GM23338 (cell line): ENCODE data around the gene GASK1B. TPM values are rescaled to one million over a fixed set of nuclear protein-coding genes. Genes with fewer than 3 reads are reported as not detected.

Experiments used
- ATAC-seq: fragments of 200-7000 bp; cut with Tn5 transposase; 3 replicates; pipeline ENCODE4 v1.9.1; 2020
- DNase-seq: peaks from one replicate; pipeline ENCODE4 v3.0.0-alpha.2; 2015; ENCODE audit warnings: low spot score
- H2AFZ ChIP-seq: fragments of 200-600 bp; sonication (generic); 2 replicates; pipeline ENCODE4 v1.8.0; 2016; ENCODE audit warnings: antibody characterized with exemption, mild to moderate bottlenecking, moderate library complexity
- H3F3A ChIP-seq: fragments of 200-600 bp; sonication (generic); replicated peaks from 2 replicates; pipeline ENCODE4 v1.8.0; 2017; ENCODE audit warnings: antibody characterized with exemption, mixed run types, low read depth
- H3K27ac ChIP-seq: fragments of 200-600 bp; sonication (generic); 2 replicates; pipeline ENCODE4 v1.6.1; 2016; ENCODE audit warnings: low read depth
- H3K27me3 ChIP-seq: fragments of 200-600 bp; sonication (generic); 2 replicates; pipeline ENCODE4 v1.8.0; 2016; ENCODE audit warnings: mild to moderate bottlenecking, mixed run types, moderate library complexity; ENCODE audit not compliant: insufficient read depth
- H3K36me3 ChIP-seq: fragments of 200-600 bp; sonication (generic); 2 replicates; pipeline ENCODE4 v1.8.0; 2016; ENCODE audit warnings: mild to moderate bottlenecking; ENCODE audit not compliant: insufficient read depth
- H3K4me1 ChIP-seq: fragments of 200-600 bp; sonication (generic); 2 replicates; pipeline ENCODE4 v1.8.0; 2016; ENCODE audit warnings: mild to moderate bottlenecking, moderate library complexity; ENCODE audit not compliant: insufficient read depth
- H3K4me2 ChIP-seq: fragments of 200-600 bp; sonication (generic); 2 replicates; pipeline ENCODE4 v1.7.1; 2017; ENCODE audit warnings: mixed run types
- H3K4me3 ChIP-seq: fragments of 200-600 bp; sonication (generic); 2 replicates; pipeline ENCODE4 v1.6.1; 2016; ENCODE audit warnings: mixed run types
- H3K79me2 ChIP-seq: fragments of 200-600 bp; sonication (generic); replicated peaks from 2 replicates; pipeline ENCODE4 v1.8.0; 2017; ENCODE audit warnings: mild to moderate bottlenecking; ENCODE audit not compliant: insufficient read depth
- H3K9me2 ChIP-seq: fragments of 200-600 bp; sonication (generic); 2 replicates; pipeline ENCODE4 v1.8.0; 2017; ENCODE audit not compliant: insufficient read depth
- H4K20me1 ChIP-seq: fragments of 200-600 bp; sonication (generic); replicated peaks from 2 replicates; pipeline ENCODE4 v1.8.0; 2017; ENCODE audit warnings: mild to moderate bottlenecking; ENCODE audit not compliant: insufficient read depth
- H3K27ac Mint-ChIP-seq: 2 replicates; pipeline ENCODE4 v1.8.0; 2020; ENCODE audit warnings: inconsistent platforms, mild to moderate bottlenecking, moderate library complexity, mixed read lengths
- H3K27me3 Mint-ChIP-seq: 3 replicates; pipeline ENCODE4 v1.8.0; 2022; ENCODE audit warnings: low read depth, mild to moderate bottlenecking, moderate library complexity, mixed read lengths, inconsistent platforms; ENCODE audit not compliant: insufficient read depth, poor library complexity
- H3K36me3 Mint-ChIP-seq: 3 replicates; pipeline ENCODE4 v1.8.0; 2021; ENCODE audit warnings: low read depth, mild to moderate bottlenecking, inconsistent platforms, moderate library complexity, mixed read lengths
- H3K4me1 Mint-ChIP-seq: 3 replicates; pipeline ENCODE4 v1.8.0; 2020; ENCODE audit warnings: mild to moderate bottlenecking, inconsistent platforms, mixed read lengths
- H3K4me3 Mint-ChIP-seq: 3 replicates; pipeline ENCODE4 v1.8.0; 2021; ENCODE audit warnings: moderate library complexity, mild to moderate bottlenecking, inconsistent platforms, mixed read lengths
- H3K9me3 Mint-ChIP-seq: 3 replicates; pipeline ENCODE4 v1.8.0; 2020; ENCODE audit warnings: moderate library complexity, mild to moderate bottlenecking, inconsistent platforms, mixed read lengths
- CTCF ChIP-seq, 2 experiments: fragments of 200-600 bp in 1 of 2; sonication (generic) in 1 of 2; conservative IDR thresholded peaks; 2 replicates each; pipeline versions ENCODE4 v1.5.1 to v1.6.1; 2016 to 2017; ENCODE audit warnings: antibody characterized with exemption in 2 of 2, low read depth in 2 of 2, mild to moderate bottlenecking in 2 of 2, moderate library complexity in 1 of 2
- ETS1 ChIP-seq: IDR thresholded peaks from 2 replicates; pipeline ENCODE4 v1.6.1; 2016; ENCODE audit warnings: antibody characterized with exemption
- EZH2phosphoT487 ChIP-seq: fragments of 200-600 bp; sonication (generic); IDR thresholded peaks from one replicate; pipeline ENCODE4 v1.8.1; 2018; ENCODE audit warnings: antibody characterized with exemption; ENCODE audit not compliant: unreplicated experiment
- JUNB ChIP-seq: IDR thresholded peaks from one replicate; pipeline ENCODE4 v1.6.1; 2016; ENCODE audit warnings: antibody characterized with exemption; ENCODE audit not compliant: unreplicated experiment
- STAT1 ChIP-seq: IDR thresholded peaks from one replicate; pipeline ENCODE4 v1.6.1; 2016; ENCODE audit warnings: antibody characterized with exemption; ENCODE audit not compliant: unreplicated experiment
- ZNF114 ChIP-seq: fragments of 250-450 bp; sonication (Bioruptor Pico); IDR thresholded peaks from 2 replicates; pipeline ENCODE4 v1.5.0; 2020; ENCODE audit warnings: mild to moderate bottlenecking, moderate library complexity
- ZNF462 ChIP-seq: fragments of 250-450 bp; sonication (Bioruptor Pico); IDR thresholded peaks from 2 replicates; pipeline ENCODE4 v1.5.0; 2020; ENCODE audit warnings: mild to moderate bottlenecking, moderate library complexity
- polyA plus RNA-seq: library from polyadenylated mRNA; unstranded; fragments of >200 nt; fragmentation: Nextera tagmentation; extraction: Ambion mirVana; gene quantifications from 2 replicates; pipeline ENCODE4 v1.2.1, GENCODE V29; 2016
- total RNA-seq: library from RNA; depleted of rRNA; stranded (reverse); fragments of >200 nt; shearing (Covaris generic); gene quantifications from 2 replicates; pipeline ENCODE4 v1.2.3, GENCODE V29; 2014
- TF ChIP-seq, protein P1 (sequence below): IDR thresholded peaks from one replicate; pipeline ENCODE4 v1.6.1; 2018; ENCODE audit warnings: antibody characterized with exemption; ENCODE audit not compliant: unreplicated experiment

Gene GASK1B
- total and polyA plus RNA-seq, 2 experiments from 2014 or later: not detected

DNA sequence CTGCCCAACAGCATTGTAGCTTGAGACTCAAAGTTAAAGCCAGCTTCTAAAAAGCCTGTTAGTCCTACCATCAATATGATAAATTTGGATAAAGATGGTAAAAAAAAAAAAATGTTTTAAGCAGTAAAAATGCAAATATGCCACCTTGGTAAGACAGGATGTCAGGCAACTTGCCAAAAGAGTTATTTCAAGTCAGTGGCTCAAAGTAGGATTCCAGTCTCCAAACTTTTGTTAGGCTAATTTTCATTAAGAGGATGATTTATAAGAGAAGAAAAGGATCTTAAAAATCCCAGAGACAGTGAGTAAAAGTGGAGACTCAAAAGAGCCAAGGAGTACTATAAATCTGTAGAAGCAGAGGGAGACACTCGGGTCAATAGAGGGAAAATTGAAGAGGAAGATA is 47.5 kb downstream of the GASK1B start:
- Histone ChIP-seq H3K79me2 (no peaks in the 10 kb centered on the region), H3K4me3 (no peak overlapping the region), H3K9me2 (no peaks in the 10 kb centered on the region), H4K20me1 (no peaks in the 10 kb centered on the region), H2AFZ (no peak overlapping the region), H3F3A (no peaks in the 10 kb centered on the region), H3K27me3 (no peaks in the 10 kb centered on the region), H3K36me3 (no peaks in the 10 kb centered on the region), H3K4me1 (peaks cover 6% of the 10 kb centered on the region; the same call in 1 of the 2 replicates), H3K4me2 (peak overlapping the region; percentile 50), H3K27ac (no peak overlapping the region)
- Mint-ChIP-seq H3K4me1 (peaks cover 10% of the 10 kb centered on the region), H3K36me3 (no peaks in the 10 kb centered on the region), H3K27me3 (no peaks in the 10 kb centered on the region), H3K9me3 (no peaks in the 10 kb centered on the region), H3K27ac (peak overlapping the region; percentile 25), H3K4me3 (no peak overlapping the region)
- no peak for ATAC-seq
- no peak for TF ChIP-seq ZNF114 (CRISPR knock-in tag)
- TF ChIP-seq EZH2phosphoT487: no peak
- no peak for TF ChIP-seq CTCF (conservative IDR thresholded peaks at IDR 0.05; ENCODE audit: low read depth in 2 of 2)
- no peak for TF ChIP-seq ZNF462 (CRISPR knock-in tag)
- no peak for TF ChIP-seq JUNB
- TF ChIP-seq STAT1: no peak
- TF ChIP-seq, protein P1, sequence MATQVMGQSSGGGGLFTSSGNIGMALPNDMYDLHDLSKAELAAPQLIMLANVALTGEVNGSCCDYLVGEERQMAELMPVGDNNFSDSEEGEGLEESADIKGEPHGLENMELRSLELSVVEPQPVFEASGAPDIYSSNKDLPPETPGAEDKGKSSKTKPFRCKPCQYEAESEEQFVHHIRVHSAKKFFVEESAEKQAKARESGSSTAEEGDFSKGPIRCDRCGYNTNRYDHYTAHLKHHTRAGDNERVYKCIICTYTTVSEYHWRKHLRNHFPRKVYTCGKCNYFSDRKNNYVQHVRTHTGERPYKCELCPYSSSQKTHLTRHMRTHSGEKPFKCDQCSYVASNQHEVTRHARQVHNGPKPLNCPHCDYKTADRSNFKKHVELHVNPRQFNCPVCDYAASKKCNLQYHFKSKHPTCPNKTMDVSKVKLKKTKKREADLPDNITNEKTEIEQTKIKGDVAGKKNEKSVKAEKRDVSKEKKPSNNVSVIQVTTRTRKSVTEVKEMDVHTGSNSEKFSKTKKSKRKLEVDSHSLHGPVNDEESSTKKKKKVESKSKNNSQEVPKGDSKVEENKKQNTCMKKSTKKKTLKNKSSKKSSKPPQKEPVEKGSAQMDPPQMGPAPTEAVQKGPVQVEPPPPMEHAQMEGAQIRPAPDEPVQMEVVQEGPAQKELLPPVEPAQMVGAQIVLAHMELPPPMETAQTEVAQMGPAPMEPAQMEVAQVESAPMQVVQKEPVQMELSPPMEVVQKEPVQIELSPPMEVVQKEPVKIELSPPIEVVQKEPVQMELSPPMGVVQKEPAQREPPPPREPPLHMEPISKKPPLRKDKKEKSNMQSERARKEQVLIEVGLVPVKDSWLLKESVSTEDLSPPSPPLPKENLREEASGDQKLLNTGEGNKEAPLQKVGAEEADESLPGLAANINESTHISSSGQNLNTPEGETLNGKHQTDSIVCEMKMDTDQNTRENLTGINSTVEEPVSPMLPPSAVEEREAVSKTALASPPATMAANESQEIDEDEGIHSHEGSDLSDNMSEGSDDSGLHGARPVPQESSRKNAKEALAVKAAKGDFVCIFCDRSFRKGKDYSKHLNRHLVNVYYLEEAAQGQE: no peak
- no peak for TF ChIP-seq ETS1
- peak; percentile 47 for DNase-seq
